DMS114 treated with DMSO at 0.1 percent for 48 hours (cell line): ENCODE results near the gene SGCD.

Experiments
- DNase-seq: peaks from one replicate; lab custom pipeline; 2025; ENCODE audit not compliant: unreplicated experiment; lab: John Stamatoyannopoulos, UW

Gene SGCD

GRCh38 chr5:156451505-156451904, 124.5 kb downstream of the SGCD start:
- DNase-seq: no peak

- no peak for DNase-seq
Measured at GRCh38 chr5:156456857-156457256, 129.9 kb downstream of the SGCD start.

- DNase-seq: no peak
Measured at GRCh38 chr5:156459812-156460385, 132.9 kb downstream of the SGCD start.

- no peak for DNase-seq
Measured at GRCh38 chr5:156460471-156460870, 133.5 kb downstream of the SGCD start.

- DNase-seq: no peak
Measured at GRCh38 chr5:156466871-156467270, 139.9 kb downstream of the SGCD start.

- no peak for DNase-seq
Measured at GRCh38 chr5:156469636-156470035, 142.7 kb downstream of the SGCD start.

GRCh38 chr5:156471893-156472292, 144.9 kb downstream of the SGCD start:
- no peak for DNase-seq

GRCh38 chr5:156473269-156473908, 146.4 kb downstream of the SGCD start:
- DNase-seq: no peak

GRCh38 chr5:156474251-156474650, 147.3 kb downstream of the SGCD start:
- DNase-seq: no peak

- DNase-seq: no peak
Measured at GRCh38 chr5:156475182-156476157, 148.5 kb downstream of the SGCD start.

- DNase-seq: no peak
Measured at GRCh38 chr5:156476158-156476551, 149.2 kb downstream of the SGCD start.

- no peak for DNase-seq
Measured at GRCh38 chr5:156476678-156477077, 149.7 kb downstream of the SGCD start.

- DNase-seq: no peak
Measured at GRCh38 chr5:156477196-156477595, 150.2 kb downstream of the SGCD start.

GRCh38 chr5:156479849-156480248, 152.9 kb downstream of the SGCD start:
- no peak for DNase-seq

GRCh38 chr5:156481741-156482140, 154.8 kb downstream of the SGCD start:
- DNase-seq: no peak

- DNase-seq: no peak
Measured at GRCh38 chr5:156482818-156483217, 155.9 kb downstream of the SGCD start.

GRCh38 chr5:156486394-156487238, 159.7 kb downstream of the SGCD start:
- DNase-seq: no peak

- no peak for DNase-seq
Measured at GRCh38 chr5:156491766-156492165, 164.8 kb downstream of the SGCD start.

- DNase-seq: no peak
Measured at GRCh38 chr5:156496291-156496690, 169.3 kb downstream of the SGCD start.

GRCh38 chr5:156497804-156498208, 170.8 kb downstream of the SGCD start:
- no peak for DNase-seq
